Activated CD8-positive, alpha-beta T cell treated with anti-CD3 and anti-CD28 coated beads for 36 hours (primary cell): ENCODE results near the gene KIF6. TPM values are rescaled to one million over a fixed set of nuclear protein-coding genes. Genes with fewer than 3 reads are reported as not detected.

ENCODE experiments used
- ATAC-seq: fragments of 200-7000 bp; cut with Tn5 transposase; one replicate; pipeline ENCODE4 v1.10.0; 2021; ENCODE audit warnings: mild to moderate bottlenecking, moderate library complexity
- CTCF ChIA-PET: fragments of 350-600 bp; sonication (Branson Sonifier 250); formaldehyde crosslinking; loops from one replicate; lab custom pipeline; 2021; ENCODE audit warnings: antibody characterized with exemption; lab: Charles Lee
- POLR2A ChIA-PET: fragments of 350-600 bp; sonication (Branson Sonifier 250); formaldehyde crosslinking; loops from one replicate; lab custom pipeline; 2021; ENCODE audit warnings: antibody characterized with exemption; lab: Charles Lee
- DNase-seq: peaks from one replicate; pipeline ENCODE4 v3.0.0-alpha.2; 2020
- H3K27ac Mint-ChIP-seq: one replicate; pipeline ENCODE4 v1.8.0; 2021; ENCODE audit warnings: mild to moderate bottlenecking, mixed read lengths
- H3K27me3 Mint-ChIP-seq: one replicate; pipeline ENCODE4 v1.8.0; 2021; ENCODE audit warnings: mixed read lengths
- H3K36me3 Mint-ChIP-seq: one replicate; pipeline ENCODE4 v1.8.0; 2021; ENCODE audit warnings: low read depth, mixed read lengths
- H3K4me1 Mint-ChIP-seq: one replicate; pipeline ENCODE4 v1.8.0; 2021; ENCODE audit warnings: low read depth, mixed read lengths
- H3K4me3 Mint-ChIP-seq: one replicate; pipeline ENCODE4 v1.8.0; 2021; ENCODE audit warnings: mild to moderate bottlenecking, moderate library complexity, mixed read lengths
- H3K9me3 Mint-ChIP-seq: one replicate; pipeline ENCODE4 v1.8.0; 2021; ENCODE audit warnings: mixed read lengths
- intact Hi-C: fragments of 100-400 bp; cut with micrococcal nuclease; formaldehyde crosslinking; loops from one replicate; pipeline ENCODE4 v1.10.0; 2022
- total RNA-seq, 2 experiments: library from RNA; stranded (reverse); gene quantifications; one replicate each; pipeline ENCODE4 v1.2.3, GENCODE V29; 2021
- TF ChIP-seq, protein P1 (sequence below): fragments of 200-600 bp; IDR thresholded peaks from one replicate; pipeline ENCODE4 v1.8.0; 2022; ENCODE audit warnings: antibody characterized with exemption, mild to moderate bottlenecking

Gene KIF6
- total RNA-seq, 2 experiments from 2014 or later: 0.13 to 0.14 TPM

DNA sequence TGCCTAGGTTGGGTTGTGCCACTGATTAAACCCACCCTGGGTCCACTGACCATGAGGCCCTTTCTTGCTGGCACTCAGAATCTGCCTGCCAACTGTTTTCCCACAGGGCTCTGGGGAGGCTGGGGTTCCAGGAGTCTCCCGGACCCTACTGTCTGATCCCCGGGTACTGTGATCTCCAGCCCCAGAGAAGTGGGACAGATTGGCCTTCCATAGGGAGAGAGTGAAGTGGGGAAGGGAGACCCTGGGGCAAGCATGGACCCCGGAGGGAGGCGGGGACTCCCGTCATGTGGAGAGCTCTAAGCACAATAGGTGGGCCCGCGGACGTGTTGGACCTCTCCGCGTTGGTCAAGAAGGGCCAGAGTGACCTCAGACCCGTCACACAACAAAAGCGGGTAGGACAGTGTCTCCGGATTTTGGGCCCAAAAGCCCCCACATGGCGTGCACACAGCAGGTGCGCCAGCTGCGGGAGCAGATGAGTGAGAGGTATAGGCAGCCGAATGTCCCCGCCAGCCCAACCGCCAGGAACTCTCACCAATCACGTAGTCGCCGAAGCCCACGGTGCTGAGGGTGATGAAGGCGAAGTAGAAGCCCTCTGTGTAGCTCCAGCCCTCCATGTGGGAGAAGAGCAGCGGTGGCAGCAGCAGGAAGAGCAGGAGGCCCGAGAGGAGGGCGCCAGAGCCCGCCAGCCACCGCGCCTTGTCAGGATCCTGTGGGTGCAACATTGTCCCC lies 421.6 kb downstream of the KIF6 start:
- ChIA-PET POLR2A (interaction anchor here (0.9 to 1.2 kb wide), 2 partner anchors 48 to 99 kb away, joined by 3 read pairs; no protein-coding TSS in a partner anchor), CTCF (interaction anchor here (0.7 to 14.3 kb wide), 58 partner anchors 8 to 435 kb away, joined by 3 to 321 read pairs (median 4); partner anchors contain the start of gene KCNK5)
- Mint-ChIP-seq H3K36me3 (no peaks in the 10 kb centered on the region), H3K4me3 (no peak overlapping the region), H3K9me3 (no peaks in the 10 kb centered on the region), H3K27ac (no peak overlapping the region), H3K27me3 (no peaks in the 10 kb centered on the region), H3K4me1 (peaks cover 4% of the 10 kb centered on the region)
- TF ChIP-seq, protein P1, sequence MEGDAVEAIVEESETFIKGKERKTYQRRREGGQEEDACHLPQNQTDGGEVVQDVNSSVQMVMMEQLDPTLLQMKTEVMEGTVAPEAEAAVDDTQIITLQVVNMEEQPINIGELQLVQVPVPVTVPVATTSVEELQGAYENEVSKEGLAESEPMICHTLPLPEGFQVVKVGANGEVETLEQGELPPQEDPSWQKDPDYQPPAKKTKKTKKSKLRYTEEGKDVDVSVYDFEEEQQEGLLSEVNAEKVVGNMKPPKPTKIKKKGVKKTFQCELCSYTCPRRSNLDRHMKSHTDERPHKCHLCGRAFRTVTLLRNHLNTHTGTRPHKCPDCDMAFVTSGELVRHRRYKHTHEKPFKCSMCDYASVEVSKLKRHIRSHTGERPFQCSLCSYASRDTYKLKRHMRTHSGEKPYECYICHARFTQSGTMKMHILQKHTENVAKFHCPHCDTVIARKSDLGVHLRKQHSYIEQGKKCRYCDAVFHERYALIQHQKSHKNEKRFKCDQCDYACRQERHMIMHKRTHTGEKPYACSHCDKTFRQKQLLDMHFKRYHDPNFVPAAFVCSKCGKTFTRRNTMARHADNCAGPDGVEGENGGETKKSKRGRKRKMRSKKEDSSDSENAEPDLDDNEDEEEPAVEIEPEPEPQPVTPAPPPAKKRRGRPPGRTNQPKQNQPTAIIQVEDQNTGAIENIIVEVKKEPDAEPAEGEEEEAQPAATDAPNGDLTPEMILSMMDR: peak; percentile 73
- ATAC-seq: peak; percentile 14
- DNase-seq: no peak
- intact Hi-C loops: loop anchor here (1.0 to 10.0 kb wide), 3 partner anchors 79 to 431 kb away; partner anchors contain the start of gene KCNK5

DNA sequence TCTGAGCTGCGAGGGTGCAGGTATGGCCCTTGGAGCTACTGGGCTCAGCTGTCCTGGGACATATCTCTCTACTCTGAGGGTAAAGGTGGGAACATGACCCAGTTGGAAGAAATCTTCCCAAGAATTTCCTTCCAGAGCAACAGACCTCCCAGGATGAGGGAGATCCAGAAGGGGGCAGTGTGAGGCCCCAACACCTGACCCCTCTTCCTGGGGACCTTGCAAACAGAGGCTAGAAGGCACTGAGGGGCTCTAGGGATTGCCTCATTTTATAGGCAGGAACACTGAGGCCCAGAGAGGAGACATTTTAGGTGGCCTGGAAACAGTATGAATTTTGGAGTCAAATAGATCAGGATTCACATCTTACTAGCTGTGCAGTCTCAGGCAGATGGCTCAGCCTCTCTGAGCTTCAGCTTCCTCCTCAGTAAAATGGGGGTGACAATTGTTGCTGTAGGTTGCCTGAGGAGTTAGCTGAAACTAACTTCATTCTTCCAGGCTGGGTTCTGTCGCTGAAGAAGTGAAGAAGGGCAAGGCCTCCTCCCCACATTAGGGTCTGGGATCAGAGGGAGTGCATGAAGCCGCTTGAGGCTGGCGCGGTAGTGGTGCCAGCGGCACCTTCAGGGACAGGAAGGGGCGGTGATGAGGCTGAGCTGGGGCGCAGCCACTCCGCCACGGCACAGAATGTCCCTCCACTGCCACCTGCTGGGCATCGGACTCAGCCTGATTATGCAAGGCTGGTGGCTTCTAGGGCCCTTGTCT lies 422.4 kb downstream of the KIF6 start:
- H3K27me3 Mint-ChIP-seq: no peaks in the 10 kb centered on the region
- peaks cover 4% of the 10 kb centered on the region for H3K4me1 Mint-ChIP-seq
- TF ChIP-seq, protein P1: peak; percentile 90
- ATAC-seq: peak; percentile 99
- H3K27ac Mint-ChIP-seq: peak overlapping the region; percentile 60
- H3K4me3 Mint-ChIP-seq: peak overlapping the region; percentile 44
- no peaks in the 10 kb centered on the region for H3K9me3 Mint-ChIP-seq
- POLR2A ChIA-PET: interaction anchor here (0.7 to 1.2 kb wide), 3 partner anchors 49 to 116 kb away, joined by 3 read pairs; no protein-coding TSS in a partner anchor
- intact Hi-C loops: loop anchor here (1.0 to 10.0 kb wide), 3 partner anchors 78 to 431 kb away; partner anchors contain the start of gene KCNK5
- H3K36me3 Mint-ChIP-seq: no peaks in the 10 kb centered on the region
- CTCF ChIA-PET: interaction anchor here (0.6 to 14.3 kb wide), 75 partner anchors 8 to 434 kb away, joined by 3 to 321 read pairs (median 4); partner anchors contain the start of gene KCNK5
- DNase-seq: peak; percentile 96

DNA sequence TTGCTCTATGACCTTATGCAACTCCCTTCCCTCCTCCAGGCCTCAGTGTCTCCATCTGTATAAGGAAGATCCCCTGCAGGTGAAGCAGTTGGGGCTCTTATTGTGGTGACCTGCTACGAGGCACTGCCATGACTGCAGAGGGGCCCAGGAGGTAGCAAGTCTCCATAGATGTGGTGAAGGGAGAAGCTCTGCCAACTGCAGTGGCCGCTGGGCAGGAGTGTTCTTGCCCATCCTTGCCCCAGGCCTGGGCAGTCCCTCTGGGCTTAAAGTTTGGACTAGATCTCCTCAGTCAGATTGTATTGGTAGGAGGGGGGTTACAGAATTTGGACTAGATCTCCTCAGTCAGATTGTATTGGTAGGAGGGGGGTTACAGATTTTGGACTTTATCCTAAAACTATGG lies 423.2 kb downstream of the KIF6 start:
- no peaks in the 10 kb centered on the region for H3K27me3 Mint-ChIP-seq
- no peak overlapping the region for H3K4me3 Mint-ChIP-seq
- H3K27ac Mint-ChIP-seq: no peak overlapping the region
- no peaks in the 10 kb centered on the region for H3K9me3 Mint-ChIP-seq
- CTCF ChIA-PET: interaction anchor here (0.7 to 14.3 kb wide), 19 partner anchors 9 to 429 kb away, joined by 3 to 321 read pairs (median 6); no protein-coding TSS in a partner anchor
- no peaks in the 10 kb centered on the region for H3K36me3 Mint-ChIP-seq
- ATAC-seq (no peak), DNase-seq (no peak)
- TF ChIP-seq, protein P1: no peak
- peaks cover 4% of the 10 kb centered on the region for H3K4me1 Mint-ChIP-seq
- intact Hi-C loops: loop anchor here (5.0 to 10.0 kb wide), 2 partner anchors 77 to 430 kb away; partner anchors contain the start of gene KCNK5
- POLR2A ChIA-PET: interaction anchor here (0.7 to 1.2 kb wide), 2 partner anchors 50 to 116 kb away, joined by 3 read pairs; no protein-coding TSS in a partner anchor

DNA sequence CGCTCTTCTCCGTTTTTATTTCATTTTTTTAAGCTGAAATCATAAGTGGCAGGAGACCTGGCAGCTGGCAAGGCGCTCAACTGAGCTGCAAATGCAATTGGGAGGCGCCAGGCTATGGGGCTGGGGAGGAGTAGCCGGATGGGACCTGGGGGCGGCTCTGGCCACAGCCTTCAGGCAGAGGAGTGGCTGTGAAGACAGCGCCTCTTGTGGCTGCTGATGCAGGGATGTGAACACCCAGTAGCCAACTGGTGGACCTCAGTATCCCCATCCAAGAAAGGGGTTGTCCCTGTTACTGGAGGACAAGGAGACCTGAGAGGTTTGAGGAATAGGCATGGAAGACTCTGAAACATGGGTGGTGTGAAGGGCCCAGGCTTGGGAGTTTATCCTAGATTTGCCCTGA lies 423.6 kb downstream of the KIF6 start:
- CTCF ChIA-PET: interaction anchor here (5.0 to 14.3 kb wide), 3 partner anchors 134 to 328 kb away, joined by 39 to 321 read pairs (median 64); no protein-coding TSS in a partner anchor
- TF ChIP-seq, protein P1: no peak
- POLR2A ChIA-PET: no interaction called here
- ATAC-seq (no peak), DNase-seq (peak; percentile 19)
- Mint-ChIP-seq H3K4me3 (no peak overlapping the region), H3K9me3 (no peaks in the 10 kb centered on the region), H3K27me3 (no peaks in the 10 kb centered on the region), H3K36me3 (no peaks in the 10 kb centered on the region), H3K4me1 (peaks cover 4% of the 10 kb centered on the region), H3K27ac (no peak overlapping the region)
- intact Hi-C loops: loop anchor here (5.0 to 10.0 kb wide), 2 partner anchors 77 to 429 kb away; partner anchors contain the start of gene KCNK5
